HepG2 (cell line): ENCODE results near the gene HELB. TPM values are rescaled to one million over a fixed set of nuclear protein-coding genes. Genes with fewer than 3 reads are reported as not detected.

ENCODE experiments used
- BATF2 ChIP-seq: sonication (generic); formaldehyde crosslinking; IDR thresholded peaks from 2 replicates; pipeline ENCODE4 v1.8.0; 2022; ENCODE audit warnings: mild to moderate bottlenecking, missing genetic modification reagents, moderate library complexity
- BCL6 ChIP-seq: IDR thresholded peaks from 2 replicates; pipeline ENCODE4 v1.6.1; 2016; ENCODE audit warnings: missing genetic modification reagents, missing compliant biosample characterization
- CEBPG ChIP-seq: IDR thresholded peaks from 2 replicates; pipeline ENCODE4 v1.6.1; 2016
- CSRNP2 ChIP-seq: sonication (generic); formaldehyde crosslinking; conservative IDR thresholded peaks from 2 replicates; pipeline ENCODE4 v1.8.0; 2022; ENCODE audit warnings: low read depth, missing genetic modification reagents
- DMAP1 ChIP-seq: IDR thresholded peaks from 2 replicates; pipeline ENCODE4 v1.6.1; 2016
- HNF1A ChIP-seq, 2 experiments: sonication (generic) in 1 of 2; formaldehyde crosslinking in 1 of 2; IDR thresholded peaks; 2 replicates each; pipeline versions ENCODE4 v1.4.0 to v1.6.1; 2016 to 2020; ENCODE audit warnings: borderline replicate concordance in 1 of 2, low read depth in 1 of 2, mild to moderate bottlenecking in 1 of 2, missing genetic modification reagents in 1 of 2
- NFYB ChIP-seq: sonication (generic); formaldehyde crosslinking; IDR thresholded peaks from 2 replicates; pipeline ENCODE4 v1.4.0; 2020; ENCODE audit warnings: missing genetic modification reagents
- PCBP1 ChIP-seq: fragments of 200-400 bp; formaldehyde crosslinking; IDR thresholded peaks from 2 replicates; pipeline ENCODE4 v1.6.1; 2017; ENCODE audit warnings: mild to moderate bottlenecking, low read depth, low read length, borderline replicate concordance
- PHF21A ChIP-seq: sonication (generic); formaldehyde crosslinking; IDR thresholded peaks from 2 replicates; pipeline ENCODE4 v1.5.0; 2020; ENCODE audit warnings: mild to moderate bottlenecking, missing genetic modification reagents
- SP1 ChIP-seq, 2 experiments: fragments of 450-650 bp in 1 of 2; sonication (generic) in 1 of 2; formaldehyde crosslinking in 1 of 2; IDR thresholded peaks; 2 replicates each; pipeline versions ENCODE4 v1.4.0 to v1.6.1; 2016 to 2020; ENCODE audit warnings: missing genetic modification reagents in 1 of 2
- SRY ChIP-seq: sonication (generic); formaldehyde crosslinking; IDR thresholded peaks from 2 replicates; pipeline ENCODE4 v1.8.0; 2022; ENCODE audit warnings: mild to moderate bottlenecking, missing genetic modification reagents
- TERF1 ChIP-seq: sonication (generic); formaldehyde crosslinking; IDR thresholded peaks from 2 replicates; pipeline ENCODE4 v1.8.0; 2022; ENCODE audit warnings: mild to moderate bottlenecking, missing genetic modification reagents, moderate library complexity
- U2AF1 ChIP-seq: fragments of 200-400 bp; formaldehyde crosslinking; optimal IDR thresholded peaks from 2 replicates; pipeline ENCODE3; 2017; ENCODE audit warnings: mild to moderate bottlenecking, low read depth, low read length
- ZFP82 ChIP-seq: sonication (generic); formaldehyde crosslinking; IDR thresholded peaks from 2 replicates; pipeline ENCODE4 v1.5.1; 2020; ENCODE audit warnings: mild to moderate bottlenecking, missing genetic modification reagents, borderline replicate concordance
- ZMAT5 ChIP-seq: sonication (generic); formaldehyde crosslinking; IDR thresholded peaks from 2 replicates; pipeline ENCODE4 v1.5.0; 2020; ENCODE audit warnings: mild to moderate bottlenecking, low read depth, missing genetic modification reagents, borderline replicate concordance
- ZNF558 ChIP-seq: sonication (generic); formaldehyde crosslinking; IDR thresholded peaks from 2 replicates; pipeline ENCODE4 v1.9.0; 2022; ENCODE audit warnings: mild to moderate bottlenecking, missing genetic modification reagents, borderline replicate concordance
- ZNF597 ChIP-seq: sonication (generic); formaldehyde crosslinking; IDR thresholded peaks from 2 replicates; pipeline ENCODE4 v1.5.0; 2020; ENCODE audit warnings: missing genetic modification reagents
- ZNF616 ChIP-seq: sonication (generic); formaldehyde crosslinking; IDR thresholded peaks from 2 replicates; pipeline ENCODE4 v1.5.0; 2020; ENCODE audit warnings: low read depth, mild to moderate bottlenecking, missing genetic modification reagents
- ZNF644 ChIP-seq: IDR thresholded peaks from 2 replicates; pipeline ENCODE4 v1.6.1; 2016; ENCODE audit warnings: low read depth
- polyA plus RNA-seq, 8 experiments: library from polyadenylated mRNA; depleted of rRNA in 3 of 8; stranded (reverse) in 7 of 8; unstranded in 1 of 8; fragments of >200 nt; fragmentation: Illumina TruSeq in 4 of 8; extraction: Trizol in 4 of 8; gene quantifications; 2 replicates each; pipeline versions ENCODE4 v1.2.1 to v1.2.3, GENCODE V29; 2011 to 2016; ENCODE audit warnings: low read depth in 4 of 8, missing spikeins in 1 of 8, mixed read lengths in 1 of 8; ENCODE audit not compliant: insufficient read depth in 1 of 8
- total RNA-seq, 5 experiments: library from RNA; depleted of rRNA; stranded (reverse); fragments of >200 nt; fragmentation: Illumina TruSeq; extraction: Trizol; gene quantifications; 2 replicates each; pipeline ENCODE4 v1.2.3, GENCODE V29; 2016; ENCODE audit warnings: low read depth in 1 of 5

Gene HELB
- total and polyA plus RNA-seq, 2 of the 13 experiments (the other 11 are each of a cell fraction or from before 2014, with no cell fraction given) = 1.7 to 3.7 TPM

- no peak for TF ChIP-seq HNF1A (IDR thresholded peaks at IDR 0.05; ENCODE audit: low read depth)
- 0 out of 2 replicates have a peak, but pooled peaks have one; percentile 30 for TF ChIP-seq HNF1A (CRISPR knock-in tag; IDR thresholded peaks at IDR 0.05; ENCODE audit: borderline replicate concordance)
- no peak for TF ChIP-seq ZNF597
- TF ChIP-seq SP1 (IDR thresholded peaks at IDR 0.05) = no peak
- peak; percentile 85 for TF ChIP-seq SP1 (CRISPR knock-in tag; IDR thresholded peaks at IDR 0.05)
- TF ChIP-seq ZMAT5 (CRISPR knock-in tag) = no peak
- TF ChIP-seq BCL6 (CRISPR knock-in tag) = peak; percentile 99
- TF ChIP-seq PHF21A (CRISPR knock-in tag) = peak; percentile 64; the same call in 1 of the 2 replicates
- TF ChIP-seq ZNF616 (CRISPR knock-in tag) = no peak
- no peak for TF ChIP-seq TERF1 (CRISPR knock-in tag)
- no peak for TF ChIP-seq CEBPG
- TF ChIP-seq PCBP1 = no peak
- TF ChIP-seq CSRNP2 (CRISPR knock-in tag) = no peak
- TF ChIP-seq DMAP1 (CRISPR knock-in tag) = peak; percentile 49; the same call in 1 of the 2 replicates
- no peak for TF ChIP-seq ZFP82 (CRISPR knock-in tag)
- no peak for TF ChIP-seq U2AF1
- TF ChIP-seq ZNF558 (CRISPR knock-in tag) = no peak; the same call in 1 of the 2 replicates
- 0 out of 2 replicates have a peak, but pooled peaks have one; percentile 53 for TF ChIP-seq BATF2
- TF ChIP-seq SRY = no peak
- TF ChIP-seq ZNF644 = no peak
- peak; percentile 68 for TF ChIP-seq NFYB (CRISPR knock-in tag)
Observed at GRCh38 chr12:66301944-66302826, at the start of gene HELB (continued).
